Endothelial cell of umbilical vein (primary cell): ENCODE results near the gene TSPO.

Experiments
- EZH2 ChIP-seq: IDR thresholded peaks from 2 replicates; pipeline ENCODE4 v1.6.1; 2012; ENCODE audit warnings: borderline replicate concordance, low read depth, mild to moderate bottlenecking, moderate library complexity, low read length, inconsistent platforms; ENCODE audit not compliant: severe bottlenecking
- MYC ChIP-seq: IDR thresholded peaks from one replicate; pipeline ENCODE4 v1.6.1; 2011; ENCODE audit warnings: mild to moderate bottlenecking, low read depth, low read length
- POLR2A ChIP-seq: IDR thresholded peaks from 2 replicates; pipeline ENCODE4 v1.6.1; 2012; ENCODE audit warnings: low read depth, mild to moderate bottlenecking, control low read depth, low read length
- POLR2AphosphoS5 ChIP-seq: IDR thresholded peaks from 2 replicates; pipeline ENCODE4 v1.6.1; 2012; ENCODE audit warnings: low read depth, mild to moderate bottlenecking, control low read depth, low read length, moderate library complexity; ENCODE audit not compliant: insufficient read depth
- TF ChIP-seq, protein P1 (sequence below), 2 donors: IDR thresholded peaks; 1 replicate in 1 of 2; 2 replicates in 1 of 2; pipeline ENCODE4 v1.5.1; 2011; ENCODE audit warnings: low read length in 2 of 2, mild to moderate bottlenecking in 2 of 2, moderate library complexity in 2 of 2, control low read depth in 1 of 2, inconsistent platforms in 1 of 2, low read depth in 1 of 2; ENCODE audit not compliant: insufficient read depth in 1 of 2; ENCODE audit errors: extremely low read depth in 1 of 2
- TF ChIP-seq, protein P2 (sequence below): IDR thresholded peaks from 2 replicates; pipeline ENCODE4 v1.6.1; 2011; ENCODE audit not compliant: insufficient read depth, insufficient read length

DNA sequence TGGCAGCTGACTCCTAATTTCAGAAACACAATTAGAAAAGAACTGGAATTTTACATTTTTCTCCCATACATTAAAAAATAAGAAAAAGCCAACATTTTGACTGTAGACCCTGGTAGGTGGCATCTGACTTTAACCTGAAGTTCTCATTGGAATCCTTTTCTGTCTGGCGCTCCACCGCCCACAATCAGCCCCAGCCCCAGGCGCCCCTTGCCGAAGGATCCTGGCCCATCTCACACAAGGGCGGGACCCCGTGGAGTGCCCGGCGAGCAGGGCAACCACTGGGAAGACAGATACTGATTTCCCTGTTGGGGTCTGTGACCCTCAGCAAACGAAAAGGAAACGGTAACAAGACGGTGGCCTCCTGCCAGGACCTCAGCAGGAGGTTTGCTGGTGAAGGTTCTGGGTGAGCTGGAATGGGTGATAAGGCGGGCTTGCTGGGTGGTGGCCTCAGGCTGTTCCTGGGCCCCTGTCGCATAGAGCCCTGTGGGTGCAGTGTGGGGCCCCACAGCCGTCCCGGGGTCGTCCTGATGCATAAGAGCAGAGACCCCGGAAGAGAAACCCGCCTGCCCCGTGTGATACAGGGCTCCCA is 15.7 kb downstream of the TSPO start:
- TF ChIP-seq, protein P1, sequence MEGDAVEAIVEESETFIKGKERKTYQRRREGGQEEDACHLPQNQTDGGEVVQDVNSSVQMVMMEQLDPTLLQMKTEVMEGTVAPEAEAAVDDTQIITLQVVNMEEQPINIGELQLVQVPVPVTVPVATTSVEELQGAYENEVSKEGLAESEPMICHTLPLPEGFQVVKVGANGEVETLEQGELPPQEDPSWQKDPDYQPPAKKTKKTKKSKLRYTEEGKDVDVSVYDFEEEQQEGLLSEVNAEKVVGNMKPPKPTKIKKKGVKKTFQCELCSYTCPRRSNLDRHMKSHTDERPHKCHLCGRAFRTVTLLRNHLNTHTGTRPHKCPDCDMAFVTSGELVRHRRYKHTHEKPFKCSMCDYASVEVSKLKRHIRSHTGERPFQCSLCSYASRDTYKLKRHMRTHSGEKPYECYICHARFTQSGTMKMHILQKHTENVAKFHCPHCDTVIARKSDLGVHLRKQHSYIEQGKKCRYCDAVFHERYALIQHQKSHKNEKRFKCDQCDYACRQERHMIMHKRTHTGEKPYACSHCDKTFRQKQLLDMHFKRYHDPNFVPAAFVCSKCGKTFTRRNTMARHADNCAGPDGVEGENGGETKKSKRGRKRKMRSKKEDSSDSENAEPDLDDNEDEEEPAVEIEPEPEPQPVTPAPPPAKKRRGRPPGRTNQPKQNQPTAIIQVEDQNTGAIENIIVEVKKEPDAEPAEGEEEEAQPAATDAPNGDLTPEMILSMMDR (IDR thresholded peaks at IDR 0.05; ENCODE audit: extremely low read depth in 1 of 2, insufficient read depth in 1 of 2, low read depth in 1 of 2, low read length in 2 of 2): no peak
- TF ChIP-seq POLR2A (no peak), POLR2AphosphoS5 (no peak), EZH2 (no peak), MYC (no peak)
- TF ChIP-seq, protein P2, sequence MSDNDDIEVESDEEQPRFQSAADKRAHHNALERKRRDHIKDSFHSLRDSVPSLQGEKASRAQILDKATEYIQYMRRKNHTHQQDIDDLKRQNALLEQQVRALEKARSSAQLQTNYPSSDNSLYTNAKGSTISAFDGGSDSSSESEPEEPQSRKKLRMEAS: no peak
